Fibroblast of lung (primary cell): ENCODE data around the gene RUBCNL. TPM values are rescaled to one million over a fixed set of nuclear protein-coding genes. Genes with fewer than 3 reads are reported as not detected.

Experiments
- DNase-seq, 2 donors: peaks; one replicate each; pipeline versions ENCODE4 v3.0.0 to v3.0.0-alpha.2; 2010; ENCODE audit warnings: low read depth in 2 of 2
- H2AFZ ChIP-seq: 2 replicates; pipeline ENCODE4 v1.5.1; 2012; ENCODE audit warnings: low read length, control low read depth, inconsistent platforms
- H3K27ac ChIP-seq: 2 replicates; pipeline ENCODE4 v1.5.1; 2011; ENCODE audit warnings: low read length, control low read depth; ENCODE audit not compliant: insufficient read depth
- H3K27me3 ChIP-seq: 2 replicates; pipeline ENCODE4 v1.5.1; 2011; ENCODE audit warnings: mild to moderate bottlenecking, low read length; ENCODE audit not compliant: control insufficient read depth, insufficient read depth
- H3K36me3 ChIP-seq: 2 replicates; pipeline ENCODE4 v1.5.1; 2011; ENCODE audit warnings: low read length; ENCODE audit not compliant: control insufficient read depth, insufficient read depth
- H3K4me1 ChIP-seq: 2 replicates; pipeline ENCODE4 v1.5.1; 2011; ENCODE audit warnings: low read length; ENCODE audit not compliant: control insufficient read depth, insufficient read depth; ENCODE audit errors: extremely low read depth
- H3K4me2 ChIP-seq: 2 replicates; pipeline ENCODE4 v1.5.1; 2011; ENCODE audit warnings: low read length, control low read depth; ENCODE audit not compliant: insufficient read depth; ENCODE audit errors: extremely low read depth
- H3K4me3 ChIP-seq, 4 experiments: fragments of 200-600 bp in 1 of 4; sonication (generic) in 1 of 4; replicated peaks in 1 of 4; 2 replicates each; pipeline ENCODE4 v1.5.1; 2011 to 2016; ENCODE audit warnings: low read length in 4 of 4, low read depth in 3 of 4, mild to moderate bottlenecking in 3 of 4, control low read depth in 2 of 4, inconsistent platforms in 1 of 4, mixed read lengths in 1 of 4; ENCODE audit not compliant: insufficient read depth in 1 of 4; ENCODE audit errors: control extremely low read depth in 1 of 4
- H3K79me2 ChIP-seq: 2 replicates; pipeline ENCODE4 v1.5.1; 2012; ENCODE audit warnings: mild to moderate bottlenecking, low read length, inconsistent platforms; ENCODE audit not compliant: control insufficient read depth, insufficient read depth
- H3K9ac ChIP-seq: 2 replicates; pipeline ENCODE4 v1.5.1; 2011; ENCODE audit warnings: mild to moderate bottlenecking, low read length, control low read depth; ENCODE audit not compliant: insufficient read depth
- H3K9me3 ChIP-seq: 2 replicates; pipeline ENCODE4 v1.5.1; 2012; ENCODE audit warnings: low read depth, low read length; ENCODE audit not compliant: control insufficient read depth, insufficient read depth
- H4K20me1 ChIP-seq: 2 replicates; pipeline ENCODE4 v1.5.1; 2011; ENCODE audit warnings: low read length; ENCODE audit not compliant: control insufficient read depth, insufficient read depth; ENCODE audit errors: extremely low read depth
- EZH2 ChIP-seq: IDR thresholded peaks from 2 replicates; pipeline ENCODE4 v1.5.1; 2012; ENCODE audit warnings: low read length, control low read depth, mild to moderate bottlenecking; ENCODE audit errors: missing control alignments
- polyA plus RNA-seq, 2 donors: library from polyadenylated mRNA; depleted of rRNA in 1 of 2; stranded (reverse) in 1 of 2; unstranded in 1 of 2; fragments of >200 nt; gene quantifications; 2 replicates each; pipeline ENCODE4 v1.2.1, GENCODE V29; 2011 to 2012; ENCODE audit warnings: missing spikeins in 1 of 2
- total RNA-seq: library from RNA; depleted of rRNA; stranded (reverse); fragments of >200 nt; gene quantifications from 2 replicates; pipeline ENCODE4 v1.2.1, GENCODE V29; 2014
- TF ChIP-seq, protein P1 (sequence below), 2 donors: IDR thresholded peaks in 1 of 2; conservative IDR thresholded peaks in 1 of 2; 1 replicate in 1 of 2; 2 replicates in 1 of 2; pipeline ENCODE4 v1.5.1; 2011 to 2012; ENCODE audit warnings: low read length in 2 of 2, control low read depth in 1 of 2, inconsistent platforms in 1 of 2, low read depth in 1 of 2, mild to moderate bottlenecking in 1 of 2

The RUBCNL gene
- total and polyA plus RNA-seq, 2 donors (not counting 1 experiment from before 2014, with no cell fraction given), result 0.70 to 3.6 TPM

GRCh38 chr13:46334035-46334822 is 52.8 kb downstream of the RUBCNL start:
- Histone ChIP-seq H2AFZ (no peak overlapping the region), H4K20me1 (no peaks in the 10 kb centered on the region), H3K9me3 (no peaks in the 10 kb centered on the region), H3K4me3 (no peak overlapping the region), H3K4me1 (no peaks in the 10 kb centered on the region), H3K27me3 (peaks cover 4% of the 10 kb centered on the region), H3K27ac (no peak overlapping the region), H3K36me3 (no peaks in the 10 kb centered on the region), H3K9ac (no peak overlapping the region), H3K79me2 (no peaks in the 10 kb centered on the region), H3K4me2 (no peak overlapping the region)
- TF ChIP-seq EZH2, result no peak
- TF ChIP-seq, protein P1, sequence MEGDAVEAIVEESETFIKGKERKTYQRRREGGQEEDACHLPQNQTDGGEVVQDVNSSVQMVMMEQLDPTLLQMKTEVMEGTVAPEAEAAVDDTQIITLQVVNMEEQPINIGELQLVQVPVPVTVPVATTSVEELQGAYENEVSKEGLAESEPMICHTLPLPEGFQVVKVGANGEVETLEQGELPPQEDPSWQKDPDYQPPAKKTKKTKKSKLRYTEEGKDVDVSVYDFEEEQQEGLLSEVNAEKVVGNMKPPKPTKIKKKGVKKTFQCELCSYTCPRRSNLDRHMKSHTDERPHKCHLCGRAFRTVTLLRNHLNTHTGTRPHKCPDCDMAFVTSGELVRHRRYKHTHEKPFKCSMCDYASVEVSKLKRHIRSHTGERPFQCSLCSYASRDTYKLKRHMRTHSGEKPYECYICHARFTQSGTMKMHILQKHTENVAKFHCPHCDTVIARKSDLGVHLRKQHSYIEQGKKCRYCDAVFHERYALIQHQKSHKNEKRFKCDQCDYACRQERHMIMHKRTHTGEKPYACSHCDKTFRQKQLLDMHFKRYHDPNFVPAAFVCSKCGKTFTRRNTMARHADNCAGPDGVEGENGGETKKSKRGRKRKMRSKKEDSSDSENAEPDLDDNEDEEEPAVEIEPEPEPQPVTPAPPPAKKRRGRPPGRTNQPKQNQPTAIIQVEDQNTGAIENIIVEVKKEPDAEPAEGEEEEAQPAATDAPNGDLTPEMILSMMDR (conservative IDR thresholded peaks at IDR 0.05 in 1 of 2, IDR thresholded peaks at IDR 0.05 in 1 of 2; ENCODE audit: low read depth in 1 of 2, low read length in 2 of 2), result no peak
- DNase-seq, result no peak

GRCh38 chr13:46332772-46333171 is 54.3 kb downstream of the RUBCNL start:
- Histone ChIP-seq H3K9ac (no peak overlapping the region), H4K20me1 (no peaks in the 10 kb centered on the region), H3K4me2 (no peak overlapping the region), H3K79me2 (no peaks in the 10 kb centered on the region), H3K4me1 (no peaks in the 10 kb centered on the region), H3K27ac (no peak overlapping the region), H2AFZ (no peak overlapping the region), H3K9me3 (no peaks in the 10 kb centered on the region), H3K4me3 (no peak overlapping the region), H3K36me3 (no peaks in the 10 kb centered on the region), H3K27me3 (peaks cover 4% of the 10 kb centered on the region)
- no peak for TF ChIP-seq EZH2
- TF ChIP-seq, protein P1 (conservative IDR thresholded peaks at IDR 0.05 in 1 of 2, IDR thresholded peaks at IDR 0.05 in 1 of 2; ENCODE audit: low read depth in 1 of 2, low read length in 2 of 2), result no peak
- no peak for DNase-seq

GRCh38 chr13:46329624-46330023 is 57.4 kb downstream of the RUBCNL start:
- no peak for TF ChIP-seq EZH2
- TF ChIP-seq, protein P1 (conservative IDR thresholded peaks at IDR 0.05 in 1 of 2, IDR thresholded peaks at IDR 0.05 in 1 of 2; ENCODE audit: low read depth in 1 of 2, low read length in 2 of 2), result no peak
- Histone ChIP-seq H3K4me1 (no peaks in the 10 kb centered on the region), H3K9me3 (no peaks in the 10 kb centered on the region)

More at GRCh38 chr13:46329624-46330023, 57.4 kb downstream of the RUBCNL start:
- Histone ChIP-seq H2AFZ (no peak overlapping the region), H3K36me3 (no peaks in the 10 kb centered on the region), H3K27ac (no peak overlapping the region), H3K27me3 (peaks cover 4% of the 10 kb centered on the region), H3K4me2 (no peak overlapping the region), H3K79me2 (no peaks in the 10 kb centered on the region), H3K4me3 (no peak overlapping the region), H3K9ac (no peak overlapping the region), H4K20me1 (no peaks in the 10 kb centered on the region)
- DNase-seq, result no peak
